ENCODE measurements around the gene ARHGAP26. TPM values are rescaled to one million over a fixed set of nuclear protein-coding genes. Genes with fewer than 3 reads are reported as not detected.

Gene ARHGAP26
- total RNA-seq, 1 donor from 2014 or later: 42.1 TPM

GRCh38 chr5:142970440-142971030, 200.4 kb downstream of the ARHGAP26 start:
- Histone ChIP-seq H3K9me3 (no peaks in the 10 kb centered on the region), H3K4me3 (no peak overlapping the region), H3K4me1 (peaks cover 26% of the 10 kb centered on the region), H3K36me3 (no peaks in the 10 kb centered on the region), H3K27ac (peak overlapping the region; percentile 8), H3K27me3 (ENCODE audit: low read depth) (no peaks in the 10 kb centered on the region)
- ATAC-seq: no peak
- no peak for DNase-seq
- TF ChIP-seq CTCF (IDR thresholded peaks at IDR 0.05): no peak
- intact Hi-C loops (cut with DNase I): no loop called here

GRCh38 chr5:142971303-142972013, 201.3 kb downstream of the ARHGAP26 start:
- Histone ChIP-seq H3K36me3 (no peaks in the 10 kb centered on the region), H3K9me3 (no peaks in the 10 kb centered on the region), H3K27me3 (ENCODE audit: low read depth) (no peaks in the 10 kb centered on the region), H3K4me3 (no peak overlapping the region), H3K4me1 (peaks cover 26% of the 10 kb centered on the region), H3K27ac (no peak overlapping the region)
- ATAC-seq (no peak), DNase-seq (no peak)
- TF ChIP-seq CTCF (IDR thresholded peaks at IDR 0.05): no peak
- intact Hi-C loops (cut with DNase I): no loop called here

GRCh38 chr5:142972064-142972570, 201.9 kb downstream of the ARHGAP26 start:
- Histone ChIP-seq H3K4me1 (peaks cover 30% of the 10 kb centered on the region), H3K27me3 (ENCODE audit: low read depth) (no peaks in the 10 kb centered on the region), H3K36me3 (no peaks in the 10 kb centered on the region), H3K27ac (no peak overlapping the region), H3K4me3 (no peak overlapping the region), H3K9me3 (no peaks in the 10 kb centered on the region)
- no peak for DNase-seq
- no peak for TF ChIP-seq CTCF (IDR thresholded peaks at IDR 0.05)
- no peak for ATAC-seq
- intact Hi-C loops (cut with DNase I): no loop called here

- no peaks in the 10 kb centered on the region for H3K27me3 ChIP-seq (ENCODE audit: low read depth)
- ATAC-seq: no peak
- no peak for DNase-seq
- no peak overlapping the region for H3K27ac ChIP-seq
- H3K36me3 ChIP-seq: no peaks in the 10 kb centered on the region
- H3K4me1 ChIP-seq: peaks cover 44% of the 10 kb centered on the region
- TF ChIP-seq CTCF (IDR thresholded peaks at IDR 0.05): no peak
- H3K4me3 ChIP-seq: no peak overlapping the region
- no peaks in the 10 kb centered on the region for H3K9me3 ChIP-seq
- intact Hi-C loops (cut with DNase I): no loop called here
Observed at GRCh38 chr5:142973932-142974331, 203.8 kb downstream of the ARHGAP26 start.

GRCh38 chr5:142974409-142974808, 204.2 kb downstream of the ARHGAP26 start:
- Histone ChIP-seq H3K9me3 (no peaks in the 10 kb centered on the region), H3K4me3 (no peak overlapping the region), H3K27me3 (ENCODE audit: low read depth) (no peaks in the 10 kb centered on the region), H3K27ac (no peak overlapping the region), H3K4me1 (peaks cover 48% of the 10 kb centered on the region), H3K36me3 (no peaks in the 10 kb centered on the region)
- intact Hi-C loops (cut with DNase I): no loop called here
- ATAC-seq (no peak), DNase-seq (no peak)
- TF ChIP-seq CTCF (IDR thresholded peaks at IDR 0.05): no peak
